NCI-H1092 (cell line): ENCODE data around the gene AGAP1.
A peak's percentile ranks its signal among the peaks of the same experiment; 100 is the strongest.

Experiments used
- DNase-seq: peaks from one replicate; lab custom pipeline; 2025; lab: John Stamatoyannopoulos, UW

Gene AGAP1

GRCh38 chr2:235638541-235639427 lies 144.9 kb downstream of the AGAP1 start:
- DNase-seq = no peak

DNA sequence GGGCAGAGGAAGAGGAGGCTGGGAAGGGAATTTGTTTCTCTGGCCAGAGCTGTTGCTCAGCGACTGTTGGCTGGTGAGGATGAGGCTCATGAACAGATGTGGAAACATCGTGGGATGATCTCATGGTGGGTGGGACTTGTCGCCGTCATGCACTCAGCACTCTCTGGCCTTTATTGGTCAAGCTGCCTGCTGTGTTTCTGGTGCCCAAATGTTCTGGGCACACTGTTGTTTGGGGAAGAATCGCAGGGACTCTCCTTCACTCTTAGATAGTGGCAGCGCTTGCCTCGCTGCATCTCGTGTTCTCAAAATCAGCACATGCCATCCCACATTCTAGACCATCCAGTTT lies 145.6 kb downstream of the AGAP1 start:
- DNase-seq = no peak

DNA sequence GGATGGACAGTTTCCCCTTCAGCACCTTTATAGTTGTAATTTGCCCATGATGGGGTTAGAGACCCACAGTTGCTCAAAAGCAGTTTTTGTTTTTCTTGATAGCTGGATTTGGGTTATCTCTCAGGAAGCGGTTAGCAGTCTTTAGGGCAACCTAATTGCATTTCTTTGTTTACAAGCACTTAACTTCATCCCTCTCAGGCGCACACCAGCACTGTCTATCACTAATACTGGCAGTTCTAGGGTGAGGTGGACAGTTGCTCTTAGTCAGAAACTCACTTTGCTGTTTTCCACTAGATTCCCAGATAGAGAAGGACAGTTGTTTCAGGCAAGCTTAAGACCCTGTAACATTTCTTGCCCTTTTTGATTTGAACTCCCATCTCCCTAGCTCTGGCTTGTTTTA lies 146.0 kb downstream of the AGAP1 start:
- DNase-seq = no peak

GRCh38 chr2:235640377-235640776 lies 146.5 kb downstream of the AGAP1 start:
- DNase-seq = no peak

- DNase-seq = no peak
Measured at GRCh38 chr2:235640926-235641723, 147.3 kb downstream of the AGAP1 start.

- DNase-seq = no peak
Measured at GRCh38 chr2:235641956-235642355, 148.1 kb downstream of the AGAP1 start.

DNA sequence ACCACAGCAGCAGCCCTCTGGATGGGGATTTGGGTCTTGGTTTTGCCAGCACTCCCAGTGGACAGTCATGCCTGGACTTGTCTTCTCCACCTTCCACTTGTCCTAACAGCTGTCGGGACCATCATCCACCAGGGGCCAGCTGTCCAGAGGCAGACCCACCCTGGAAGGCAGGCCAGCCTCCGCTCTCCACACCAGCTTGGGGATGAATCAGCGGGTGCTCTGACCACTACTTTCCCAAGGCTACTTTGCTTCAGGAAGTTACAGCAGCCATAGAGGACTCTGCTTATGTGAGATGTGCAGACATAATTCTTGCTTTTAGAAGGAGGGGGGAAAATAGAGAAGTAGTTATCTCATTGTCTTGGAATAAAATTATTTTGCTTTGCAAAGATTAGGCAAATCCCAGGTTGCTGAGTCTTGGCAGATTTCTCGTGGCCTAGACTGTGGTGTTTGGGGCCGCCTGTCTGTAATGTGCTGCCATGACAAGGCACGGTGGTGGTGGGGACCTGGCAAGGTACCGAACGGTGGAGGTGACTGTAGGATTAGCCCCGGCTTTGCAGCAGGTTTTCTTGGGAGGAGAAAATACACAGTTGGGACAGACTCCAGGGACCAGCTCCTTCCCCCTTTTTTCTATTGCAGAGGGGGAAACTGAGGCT lies 148.7 kb downstream of the AGAP1 start:
- DNase-seq = no peak

GRCh38 chr2:235643680-235644511 lies 150.1 kb downstream of the AGAP1 start:
- no peak for DNase-seq

- DNase-seq = no peak
Measured at GRCh38 chr2:235647264-235647663, 153.4 kb downstream of the AGAP1 start.

DNA sequence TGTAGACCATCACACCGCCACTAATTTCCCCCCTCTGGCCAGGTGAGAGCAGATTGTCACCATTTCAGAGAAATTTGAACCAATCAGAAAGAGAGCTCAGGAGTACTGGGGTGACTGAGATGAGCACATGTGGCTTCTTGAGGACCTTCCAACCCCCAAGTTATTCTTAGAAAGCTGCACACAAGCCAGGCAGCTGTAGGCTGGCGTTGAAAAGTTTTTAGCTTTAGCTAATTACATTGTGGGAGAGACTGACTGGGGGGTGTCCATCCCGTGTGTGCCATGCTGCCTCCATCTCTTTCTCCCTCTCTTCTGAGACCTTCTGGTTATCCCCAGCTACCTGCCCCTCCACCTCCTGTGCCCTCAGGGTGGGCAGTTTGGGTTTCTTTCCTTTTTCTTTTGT lies 154.0 kb downstream of the AGAP1 start:
- DNase-seq = no peak

DNA sequence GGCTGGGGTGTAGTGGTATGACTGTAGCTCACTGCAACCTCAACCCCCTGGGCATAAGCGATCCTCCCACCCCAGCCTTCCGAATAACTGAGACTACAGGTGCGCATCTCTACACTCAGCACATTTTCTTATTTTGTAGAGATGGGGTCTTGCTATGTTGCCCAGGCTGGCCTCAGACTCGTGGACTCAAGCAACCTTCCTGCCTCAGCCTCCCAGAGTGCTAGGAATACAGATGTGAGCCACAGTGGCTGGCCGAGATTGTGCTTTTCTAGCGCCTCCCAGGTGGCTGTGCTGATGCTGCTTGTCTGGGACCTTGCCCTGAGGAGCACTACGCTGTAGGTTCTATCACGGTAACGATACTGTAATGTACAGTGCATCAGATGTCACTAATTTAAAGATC lies 155.6 kb downstream of the AGAP1 start:
- DNase-seq = no peak

DNA sequence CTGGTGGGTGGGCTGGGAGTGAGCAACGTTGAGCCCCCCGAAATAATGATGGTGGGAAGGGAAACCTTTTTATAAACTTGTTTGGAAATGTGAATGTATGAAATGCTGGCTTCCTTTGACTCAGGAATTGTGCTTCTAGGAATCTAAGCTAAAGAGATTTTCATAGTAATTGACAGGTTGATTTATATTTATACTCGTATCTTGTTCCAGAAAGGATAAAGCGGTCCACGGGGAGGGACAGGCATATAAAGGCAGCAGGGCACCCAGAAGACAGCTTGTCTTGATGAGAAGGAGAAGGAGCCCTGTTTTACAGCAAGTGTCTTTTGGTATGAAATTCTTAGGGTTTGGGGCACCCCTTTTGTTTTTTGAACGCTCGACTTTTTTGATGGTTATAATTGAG lies 157.8 kb downstream of the AGAP1 start:
- DNase-seq = no peak

GRCh38 chr2:235654103-235654813 lies 160.4 kb downstream of the AGAP1 start:
- no peak for DNase-seq

GRCh38 chr2:235658351-235659174 lies 164.7 kb downstream of the AGAP1 start:
- DNase-seq = peak; percentile 30

- DNase-seq = no peak
Measured at GRCh38 chr2:235659767-235660322, 166.0 kb downstream of the AGAP1 start.

DNA sequence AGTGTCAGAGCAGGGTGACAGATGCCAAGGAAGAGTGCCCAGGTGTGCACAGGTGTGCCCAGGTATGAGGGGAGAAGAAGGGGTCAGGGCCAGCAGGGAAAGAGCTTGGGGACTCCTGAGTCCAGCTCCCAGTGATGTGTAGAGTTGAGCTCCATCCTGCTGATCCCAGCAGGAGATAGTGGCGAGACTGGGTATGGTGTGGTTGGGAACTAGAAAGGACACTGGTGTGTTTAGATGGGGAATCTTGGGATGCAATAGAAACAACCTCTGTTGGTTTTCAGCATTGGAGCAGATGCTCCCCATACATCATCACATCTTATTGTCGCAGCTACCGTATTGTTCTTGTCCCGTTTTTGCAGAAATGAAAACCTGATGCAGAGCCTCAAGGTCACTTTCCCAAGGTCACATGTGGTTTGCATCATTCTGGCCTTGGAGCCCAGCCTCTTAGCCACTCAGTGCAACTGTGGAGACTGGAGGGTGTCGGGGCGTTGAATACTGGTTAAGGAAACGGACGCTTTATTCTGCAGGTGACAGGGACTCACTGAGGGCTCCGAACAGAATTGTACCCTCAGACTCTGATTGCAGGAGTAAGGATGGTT lies 166.7 kb downstream of the AGAP1 start:
- no peak for DNase-seq

DNA sequence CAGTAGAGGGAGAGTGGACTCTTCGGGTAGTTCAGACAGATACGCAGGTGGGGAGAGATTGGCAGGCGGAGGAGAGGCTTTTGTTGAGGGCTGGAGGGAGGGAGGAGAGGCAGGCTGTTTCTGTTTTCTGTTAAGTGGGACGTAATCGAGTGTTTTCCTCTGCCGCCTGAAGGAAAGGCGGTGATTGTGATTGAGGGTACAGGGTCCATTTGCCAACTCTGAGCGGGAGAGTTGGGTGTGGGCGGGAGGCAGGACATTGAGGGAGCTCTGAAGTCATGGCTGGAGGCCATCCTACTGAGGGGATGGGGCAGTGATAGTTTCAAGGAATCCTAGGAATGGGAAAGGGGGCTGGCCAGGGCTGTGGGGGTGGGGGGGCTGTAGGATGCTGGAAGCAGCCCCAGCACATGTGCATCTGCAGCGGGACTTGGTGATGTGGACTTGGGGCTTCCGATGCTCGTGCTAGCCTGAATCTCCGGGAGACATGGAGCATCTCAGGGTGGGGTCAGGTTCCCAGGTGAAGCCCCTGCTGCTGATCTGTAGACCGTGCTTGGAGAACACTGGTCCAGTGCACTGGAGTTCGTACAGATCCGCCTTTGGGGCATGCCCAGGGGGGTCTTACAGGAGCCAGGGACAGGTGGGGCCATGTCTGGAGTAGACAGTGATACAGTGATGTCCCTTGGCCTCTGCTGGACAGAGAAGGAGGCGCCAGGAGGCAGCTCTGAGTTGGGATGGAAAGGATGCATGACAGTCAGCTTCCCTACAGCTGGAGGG lies 167.5 kb downstream of the AGAP1 start:
- DNase-seq = peak; percentile 20

GRCh38 chr2:235661952-235662351 lies 168.1 kb downstream of the AGAP1 start:
- no peak for DNase-seq

DNA sequence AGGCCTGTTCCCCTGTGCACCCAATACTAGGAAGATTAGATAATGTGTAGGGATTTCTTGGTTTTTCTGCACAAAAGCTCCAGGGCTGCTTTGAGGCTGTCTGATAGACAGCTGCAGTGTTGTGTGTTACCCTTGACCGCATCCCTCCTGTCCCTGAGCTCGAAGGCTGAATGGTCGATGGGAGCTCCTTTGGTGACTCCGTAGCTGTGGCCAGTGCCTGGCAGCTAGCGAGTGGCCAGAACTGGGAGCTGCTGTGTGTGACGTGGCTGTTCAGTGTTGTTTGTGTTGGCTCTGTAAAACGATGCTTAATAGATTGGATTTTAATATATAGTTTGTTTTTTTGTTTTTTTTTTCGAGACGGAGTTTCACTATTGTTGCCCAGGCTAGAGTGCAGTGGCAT lies 170.0 kb downstream of the AGAP1 start:
- no peak for DNase-seq
